ENCODE measurements around the gene SNHG17. TPM values are rescaled to one million over a fixed set of nuclear protein-coding genes. Genes with fewer than 3 reads are reported as not detected.
"Not testable (repeated sequence)": the region's sequence is repeated elsewhere in the genome, so short reads cannot be mapped to it uniquely, and the experiment has no call there.

The SNHG17 gene
- total RNA-seq, 1 donor from 2014 or later = 38.3 TPM

DNA sequence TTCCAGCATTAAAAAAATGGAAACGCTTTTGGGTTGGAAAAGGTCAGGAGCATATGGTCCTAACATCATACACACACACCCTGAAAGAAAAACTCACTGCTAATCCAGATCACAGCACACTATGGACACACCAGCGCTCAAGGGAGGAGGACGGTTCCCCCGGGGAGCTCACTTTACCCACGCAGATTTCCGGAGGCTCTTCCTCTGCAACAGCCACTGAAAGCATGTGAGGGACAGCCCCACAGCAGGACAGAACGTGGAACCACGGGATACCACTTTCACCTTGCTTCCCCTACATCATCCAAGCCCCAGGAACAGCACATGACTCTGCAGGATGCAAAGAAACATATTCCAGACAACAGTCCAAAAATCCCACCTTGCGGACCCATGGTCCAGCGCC is 13.2 kb downstream of the SNHG17 start:
- no peak for DNase-seq (ENCODE audit: extremely low read depth, low read depth, low spot score)

DNA sequence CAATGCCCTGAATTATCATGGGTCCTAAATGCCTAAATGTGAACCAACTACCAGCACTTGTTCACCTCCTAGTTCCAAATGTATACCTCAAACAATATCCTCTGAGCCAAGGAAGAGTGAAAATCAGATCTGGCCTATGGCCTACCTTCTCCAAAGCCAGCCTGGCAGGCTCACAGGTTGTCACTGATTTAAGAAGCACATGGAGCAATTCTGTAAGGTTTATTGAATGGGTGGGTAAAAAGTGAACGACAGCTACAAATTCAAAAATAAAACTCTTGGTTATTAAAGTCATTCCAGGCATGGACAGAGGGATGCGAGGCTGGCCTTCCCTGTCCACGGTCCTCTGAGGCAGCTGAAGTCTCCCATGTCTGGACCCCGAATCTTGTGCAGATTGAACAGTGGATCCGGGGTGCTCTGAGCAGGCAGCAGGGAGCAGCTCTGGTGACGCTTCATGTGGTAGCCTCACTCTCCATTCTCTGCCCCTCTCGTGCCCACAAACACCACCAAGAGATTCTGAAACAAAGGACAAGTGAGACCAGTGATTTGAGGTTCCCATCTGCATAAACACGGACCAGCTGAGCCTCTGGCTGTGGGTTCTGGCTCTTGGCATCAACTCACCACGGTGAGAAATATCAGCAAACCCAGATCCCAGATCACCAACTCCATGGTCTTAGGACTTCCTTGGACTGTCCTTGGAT is 14.6 kb downstream of the SNHG17 start:
- DNase-seq (ENCODE audit: extremely low read depth, low read depth, low spot score) = no peak

DNA sequence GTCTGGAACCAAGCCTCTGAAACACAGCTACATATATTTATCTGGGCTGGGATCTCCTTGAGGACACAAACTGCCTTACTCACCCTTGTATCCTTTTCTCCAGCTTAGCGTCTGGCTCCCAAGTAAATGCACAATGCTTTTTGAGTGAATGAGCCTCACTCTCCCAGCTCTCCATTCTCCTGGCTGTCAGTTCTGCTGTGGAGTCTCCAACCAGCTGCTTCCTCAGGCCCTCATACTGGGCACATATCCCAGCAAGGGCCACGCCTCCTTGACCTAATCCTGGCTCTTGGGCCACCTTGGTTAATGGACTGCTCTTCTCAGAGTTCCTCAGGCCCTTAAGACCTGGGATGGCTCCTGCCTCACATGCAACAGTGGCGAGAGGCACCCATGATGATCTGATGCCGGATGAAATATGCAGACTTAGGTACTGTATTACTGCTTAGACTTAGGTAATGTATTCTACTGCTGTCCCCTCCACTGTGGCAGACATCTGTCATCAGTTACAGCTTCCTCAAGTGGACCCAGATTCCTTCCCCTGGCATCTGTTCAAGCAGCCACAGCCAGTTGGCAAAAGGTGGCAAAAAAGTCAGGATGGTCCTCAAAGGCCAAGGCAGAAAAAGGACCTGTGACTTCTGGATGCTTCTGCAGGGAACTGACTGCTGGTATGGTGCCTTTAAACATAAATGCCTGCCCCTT is 16.5 kb downstream of the SNHG17 start:
- DNase-seq (ENCODE audit: extremely low read depth, low read depth, low spot score) = no peak

DNA sequence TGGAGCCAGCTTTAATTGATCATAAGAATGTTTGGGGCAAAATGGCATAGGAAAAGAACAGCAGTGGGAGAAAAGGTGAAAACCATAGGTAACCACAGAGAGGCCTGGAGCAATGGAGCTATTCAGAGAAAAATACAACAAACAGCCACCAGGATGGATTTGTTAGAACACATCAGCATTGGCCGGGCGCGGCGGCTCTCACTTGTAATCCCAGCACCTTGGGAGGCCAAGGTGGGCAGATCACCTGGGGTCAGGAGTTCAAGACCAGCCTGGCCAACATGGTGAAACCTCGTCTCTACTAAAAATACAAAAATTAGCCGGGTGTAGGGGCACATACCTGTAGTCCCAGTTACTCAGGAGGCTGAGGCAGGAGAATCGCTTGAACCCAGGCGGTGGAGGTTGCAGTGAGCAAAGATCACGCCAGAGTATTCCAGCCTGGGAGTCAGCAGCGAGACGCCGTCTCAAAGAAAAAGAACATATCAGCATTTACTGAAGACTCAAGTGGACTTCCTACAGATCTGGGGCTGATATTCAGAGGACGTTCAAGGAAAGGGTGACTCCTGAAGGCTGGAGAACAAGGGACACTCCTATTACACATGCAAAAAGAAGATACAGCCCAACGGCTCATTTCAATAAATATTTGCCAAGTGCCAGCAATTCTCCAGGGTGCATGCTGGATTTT is 20.2 kb downstream of the SNHG17 start:
- DNase-seq (ENCODE audit: extremely low read depth, low read depth, low spot score) = no peak

DNA sequence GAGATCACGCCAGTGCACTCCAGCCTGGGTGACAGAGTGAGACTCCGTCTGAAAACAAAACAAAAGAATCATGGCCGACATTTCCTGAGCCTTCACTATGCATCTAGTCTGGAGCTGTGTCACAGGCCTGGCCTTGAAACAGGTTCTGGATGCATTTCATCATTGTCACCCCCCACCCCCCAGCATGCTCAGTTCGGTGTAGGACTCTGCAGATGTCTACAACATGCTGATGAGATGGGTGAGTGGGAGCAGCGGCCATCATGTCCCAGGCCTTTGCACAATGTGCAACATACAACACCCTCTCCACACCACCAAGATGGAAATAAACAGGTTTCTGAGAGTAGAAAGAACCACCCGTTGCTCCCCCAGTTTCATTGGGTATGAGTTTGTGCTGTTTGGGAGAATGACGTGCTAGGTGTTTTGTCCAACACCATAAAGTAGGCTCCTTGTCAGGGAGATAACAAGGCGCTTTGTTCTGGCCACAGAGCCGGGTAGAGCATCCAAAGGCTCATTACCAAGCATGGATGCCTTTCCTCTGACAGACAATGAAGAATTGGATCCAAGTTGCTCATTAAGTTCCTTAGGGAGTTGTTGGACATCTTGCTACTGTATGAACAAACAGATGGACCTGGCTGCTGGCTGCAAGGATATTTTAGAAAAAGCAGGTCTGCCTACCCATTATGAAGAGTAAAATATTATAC is 22.1 kb downstream of the SNHG17 start:
- no peak for DNase-seq (ENCODE audit: extremely low read depth, low read depth, low spot score)

DNA sequence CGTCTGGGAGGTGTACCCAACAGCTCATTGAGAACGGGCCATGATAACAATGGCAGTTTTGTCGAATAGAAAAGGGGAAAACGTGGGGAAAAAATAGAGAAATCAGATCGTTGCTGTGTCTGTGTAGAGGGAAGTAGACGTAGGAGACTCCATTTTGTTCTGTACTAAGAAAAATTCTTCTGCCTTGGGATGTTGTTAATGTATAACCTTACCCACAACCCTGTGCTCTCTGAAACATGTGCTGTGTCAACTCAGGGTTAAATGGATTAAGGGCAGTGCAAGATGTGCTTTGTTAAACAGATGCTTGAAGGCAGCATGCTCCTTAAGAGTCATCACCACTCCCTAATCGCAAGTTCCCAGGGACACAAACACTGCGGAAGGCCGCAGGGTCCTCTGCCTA is 27.3 kb downstream of the SNHG17 start:
- DNase-seq (ENCODE audit: extremely low read depth, low read depth, low spot score) = not testable (repeated sequence)

DNA sequence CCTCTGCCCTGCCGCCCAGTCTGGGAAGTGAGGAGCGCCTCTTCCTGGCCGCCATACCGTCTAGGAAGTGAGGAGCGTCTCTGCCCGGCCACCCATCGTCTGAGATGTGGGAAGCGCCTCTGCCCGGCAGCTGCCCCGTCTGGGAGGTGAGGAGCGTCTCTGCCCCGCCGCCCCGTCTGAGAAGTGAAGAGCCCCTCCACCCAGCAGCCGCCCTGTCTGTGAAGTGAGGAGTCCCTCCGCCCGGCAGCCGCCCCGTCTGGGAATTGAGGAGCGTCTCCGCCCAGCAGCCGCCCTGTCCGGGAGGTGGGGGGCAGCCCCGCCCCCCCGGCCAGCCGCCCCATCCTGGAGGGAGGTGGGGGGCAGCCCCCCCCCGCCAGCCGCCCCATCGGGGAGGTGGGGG is 27.8 kb downstream of the SNHG17 start:
- DNase-seq (ENCODE audit: extremely low read depth, low read depth, low spot score) = no peak

DNA sequence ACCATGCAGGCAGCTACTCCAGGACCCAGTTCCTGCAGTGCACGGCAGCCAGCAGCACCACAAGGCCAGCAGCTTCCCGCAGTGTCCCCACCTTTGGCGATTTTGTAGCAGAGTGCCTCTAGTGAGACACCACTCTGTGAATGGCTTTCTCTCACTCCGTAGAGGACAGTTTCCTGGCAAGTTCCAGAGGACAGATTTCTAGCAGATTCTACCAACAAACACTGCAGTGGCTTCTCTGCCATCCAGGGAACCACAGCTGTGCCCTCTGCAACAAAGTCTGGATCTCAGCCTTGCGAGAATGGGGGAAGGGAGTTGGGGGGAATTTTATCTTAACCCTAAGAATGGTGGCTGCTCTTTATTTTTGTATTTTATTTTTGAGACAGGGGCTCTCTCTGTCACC is 28.7 kb downstream of the SNHG17 start:
- DNase-seq (ENCODE audit: extremely low read depth, low read depth, low spot score) = no peak

DNA sequence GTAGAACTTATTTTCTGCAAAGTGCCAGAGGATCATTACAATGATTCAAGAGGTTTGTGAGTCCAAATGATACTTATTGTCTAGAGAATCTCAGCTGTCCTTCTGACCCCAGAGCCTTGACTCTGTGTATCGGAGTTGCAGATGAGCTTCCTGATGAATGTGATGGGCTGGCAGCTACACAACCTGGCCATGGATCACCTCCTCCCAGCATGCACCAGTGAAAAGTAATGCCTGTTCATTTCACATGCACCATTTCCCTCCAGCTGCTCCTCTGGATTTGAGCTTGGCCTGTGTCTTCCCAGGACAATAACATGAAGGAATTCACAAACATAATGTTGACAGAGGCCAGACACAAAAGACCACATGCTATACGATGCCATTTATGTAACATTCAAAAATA is 30.0 kb downstream of the SNHG17 start:
- no peak for DNase-seq (ENCODE audit: extremely low read depth, low read depth, low spot score)

DNA sequence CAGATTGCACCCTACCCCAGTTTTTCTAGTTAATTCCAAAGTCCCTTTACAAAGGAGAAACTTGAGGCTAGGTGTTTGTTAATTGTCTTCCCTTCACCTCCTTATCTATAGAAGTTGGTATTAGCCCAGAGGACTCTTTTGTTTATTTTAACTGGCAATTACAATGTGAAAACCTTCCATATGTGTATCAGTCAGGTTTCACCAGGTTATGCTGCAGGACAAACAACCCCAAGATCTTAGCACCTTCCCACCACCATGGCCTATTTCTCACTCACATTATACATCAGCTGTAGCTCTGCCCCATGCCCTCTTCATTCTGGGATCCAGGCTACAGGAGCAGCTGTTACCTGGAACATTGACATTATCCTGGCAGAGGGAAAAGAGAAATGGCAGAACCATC is 31.1 kb downstream of the SNHG17 start:
- no peak for DNase-seq (ENCODE audit: extremely low read depth, low read depth, low spot score)

DNA sequence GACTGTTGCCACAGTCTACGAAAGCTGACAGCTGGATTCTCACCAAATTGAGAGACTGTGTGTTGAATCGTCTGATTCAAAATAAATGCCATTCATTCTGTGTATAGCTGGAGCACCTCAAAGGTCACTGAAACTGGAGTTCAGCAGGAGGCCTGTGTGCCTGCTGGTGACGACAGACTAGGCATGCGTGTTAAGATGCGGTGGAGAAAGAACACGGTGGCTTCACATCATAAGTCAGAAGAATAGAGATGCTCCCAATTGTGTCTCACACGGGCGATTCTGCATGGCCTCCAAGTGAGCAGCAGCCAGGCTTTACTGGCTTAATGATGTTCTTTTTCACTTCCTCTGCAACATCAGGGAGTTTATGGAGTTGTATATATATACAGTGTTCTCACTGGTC is 32.3 kb downstream of the SNHG17 start:
- no peak for DNase-seq (ENCODE audit: extremely low read depth, low read depth, low spot score)

DNA sequence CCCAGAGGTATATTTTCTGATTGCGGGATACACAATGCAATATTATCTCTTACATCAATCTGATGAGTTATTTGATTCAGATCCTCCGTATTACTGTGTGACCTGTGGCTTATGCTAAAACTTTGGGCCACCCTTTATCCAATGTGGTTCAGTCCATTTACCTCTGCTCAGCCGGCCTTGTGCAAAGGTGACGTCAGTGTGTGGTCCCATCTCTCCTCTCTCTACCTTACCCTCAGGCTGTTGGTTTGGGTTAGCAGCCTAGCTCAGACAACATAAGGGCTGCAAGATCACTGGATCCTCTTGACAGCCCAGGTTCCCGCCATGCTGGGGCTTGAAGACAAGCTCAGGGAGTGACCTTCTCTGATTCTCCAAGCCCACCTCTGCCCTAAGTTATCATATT is 33.0 kb downstream of the SNHG17 start:
- no peak for DNase-seq (ENCODE audit: extremely low read depth, low read depth, low spot score)

DNA sequence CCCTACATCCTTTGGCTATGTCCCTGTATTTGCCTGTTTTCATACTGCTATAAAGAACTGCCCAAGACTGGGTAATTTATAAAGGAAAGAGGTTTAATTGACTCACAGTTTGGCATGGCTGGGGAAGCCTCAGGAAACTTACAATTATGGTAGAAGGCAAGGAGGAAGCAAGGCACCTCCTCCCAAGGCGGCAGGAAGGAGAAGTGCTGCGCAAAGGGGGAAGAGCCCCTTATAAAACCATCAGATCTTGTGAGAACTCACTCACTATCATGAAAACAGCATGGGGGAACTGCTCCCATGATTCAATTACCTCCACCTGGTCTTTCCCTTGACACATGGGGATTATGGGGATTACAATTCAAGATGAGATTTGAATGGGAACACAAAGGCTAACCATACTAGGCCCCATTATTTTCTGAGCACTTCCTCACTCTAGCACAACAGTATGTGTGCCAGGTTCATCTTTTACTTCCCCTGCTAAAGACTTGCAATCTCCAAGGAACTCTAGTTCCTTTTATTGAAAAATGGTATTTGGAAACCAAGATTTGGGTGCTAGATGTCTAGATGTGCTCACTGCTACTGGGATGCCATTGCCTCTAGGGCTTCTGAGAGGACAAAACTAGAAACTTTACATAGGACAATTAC is 39.3 kb downstream of the SNHG17 start:
- DNase-seq (ENCODE audit: extremely low read depth, low read depth, low spot score) = not testable (repeated sequence)

DNA sequence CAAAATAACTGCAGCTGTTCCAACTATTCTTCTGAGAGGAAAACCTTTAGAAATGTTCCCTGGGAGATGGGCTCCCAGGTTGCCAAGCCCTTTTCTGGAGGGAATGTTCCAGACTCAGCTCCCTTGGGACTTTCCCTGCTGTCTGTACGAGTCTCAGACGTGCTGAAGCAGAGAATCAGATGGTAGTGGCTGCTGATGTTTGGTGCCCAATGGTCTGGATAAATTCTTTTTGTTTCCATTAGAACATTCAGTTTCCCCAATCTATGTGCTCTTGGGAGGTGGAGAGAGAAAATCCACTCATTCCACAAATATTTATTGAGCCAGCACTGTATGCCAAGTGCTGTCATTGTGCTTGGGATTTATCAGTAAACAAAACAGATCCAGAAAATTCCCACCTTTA is 40.0 kb downstream of the SNHG17 start:
- DNase-seq (ENCODE audit: extremely low read depth, low read depth, low spot score) = no peak

DNA sequence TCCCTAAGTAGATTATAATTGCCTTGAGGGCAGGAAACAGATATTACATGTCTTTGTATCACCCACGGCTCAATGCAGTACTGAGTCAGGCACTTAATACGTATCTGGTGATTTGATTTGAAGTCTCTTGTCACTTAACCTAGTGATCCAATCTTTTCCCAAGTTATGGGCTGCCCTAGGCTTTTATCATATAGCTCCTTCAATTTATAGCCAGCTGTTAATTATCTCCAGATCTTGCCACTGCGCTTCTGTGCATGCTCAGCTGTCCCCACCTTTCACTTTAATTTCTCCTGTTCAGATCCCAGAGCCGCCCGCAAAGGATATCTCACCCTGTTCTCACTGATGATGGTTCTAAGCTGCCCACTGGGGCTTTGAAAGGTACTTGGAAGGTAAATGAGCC is 41.9 kb downstream of the SNHG17 start:
- DNase-seq (ENCODE audit: extremely low read depth, low read depth, low spot score) = no peak

DNA sequence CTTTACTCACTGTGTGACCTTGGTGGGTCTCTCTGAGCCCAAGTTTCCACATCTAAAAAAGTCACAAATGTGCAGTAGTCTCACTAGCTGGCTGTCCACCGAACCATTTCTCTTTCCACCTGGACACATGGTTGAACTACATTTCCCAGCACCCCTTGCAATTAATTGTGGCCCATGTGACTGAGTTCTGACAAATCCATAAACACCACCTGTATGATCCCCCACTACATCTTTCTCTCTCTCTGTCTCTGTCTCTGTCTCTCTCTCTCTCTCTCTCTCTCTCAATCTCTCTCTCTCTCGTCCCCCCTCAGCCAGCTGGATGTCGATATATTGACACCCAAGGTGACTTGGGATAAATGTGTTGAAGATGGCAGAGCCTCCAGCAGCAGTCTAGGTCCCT is 42.8 kb downstream of the SNHG17 start:
- no peak for DNase-seq (ENCODE audit: extremely low read depth, low read depth, low spot score)

DNA sequence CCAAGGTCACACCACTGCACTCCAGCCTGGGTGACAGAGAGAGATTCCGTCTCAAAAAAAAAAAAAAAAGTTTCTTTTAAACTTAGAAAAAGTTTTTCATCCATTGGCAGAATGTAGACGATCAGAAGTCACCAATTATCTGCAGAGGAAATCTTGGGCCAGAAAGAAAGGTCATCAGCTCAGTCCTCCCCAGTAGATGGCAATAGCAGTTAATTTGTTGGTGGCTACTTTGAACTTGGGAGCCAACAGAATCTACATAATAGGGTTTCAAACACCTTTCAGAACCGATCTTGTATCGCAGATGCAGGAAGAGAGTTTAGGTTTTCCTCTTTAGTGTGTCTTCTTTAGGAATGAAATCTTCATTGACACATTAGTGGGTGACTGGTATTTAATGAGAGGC is 47.2 kb downstream of the SNHG17 start:
- DNase-seq (ENCODE audit: extremely low read depth, low read depth, low spot score) = no peak

DNA sequence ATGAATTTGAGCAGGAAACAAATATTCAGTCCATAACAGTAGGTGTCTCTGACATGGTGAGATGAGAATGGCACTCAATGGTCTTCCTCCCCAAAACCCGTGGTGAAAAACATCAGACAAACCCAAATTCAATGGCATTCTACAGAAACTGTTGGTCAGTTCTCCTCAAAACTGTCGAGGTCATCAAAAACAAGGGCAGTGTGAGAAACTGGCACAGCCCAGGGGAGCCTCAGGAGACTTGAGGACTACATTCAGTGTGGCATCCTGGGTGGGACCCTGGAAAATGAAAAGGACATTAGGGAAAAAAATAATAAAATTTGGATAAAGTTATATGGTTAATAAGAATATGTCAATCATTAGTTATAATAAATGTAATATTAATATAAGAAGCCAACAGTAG is 48.3 kb downstream of the SNHG17 start:
- no peak for DNase-seq (ENCODE audit: extremely low read depth, low read depth, low spot score)

DNA sequence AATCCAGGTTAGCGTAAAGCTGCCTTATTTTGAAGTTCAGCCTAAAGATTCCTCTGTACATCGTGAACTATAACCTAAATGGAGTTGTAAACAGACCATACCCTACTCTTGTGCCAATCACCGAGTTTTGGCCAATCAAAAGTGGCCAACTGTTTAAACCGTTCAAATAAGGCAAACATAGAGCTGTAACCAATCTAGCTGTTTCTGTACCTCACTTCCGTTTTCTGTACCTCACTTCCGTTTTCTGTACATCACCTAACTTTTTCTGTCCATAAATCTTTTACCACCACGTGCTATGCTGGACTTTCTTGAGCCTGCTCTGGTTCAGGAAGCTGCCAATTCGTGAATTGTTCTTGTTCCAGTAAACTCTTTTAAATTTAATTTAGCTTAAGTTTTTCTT is 49.1 kb downstream of the SNHG17 start:
- no peak for DNase-seq (ENCODE audit: extremely low read depth, low read depth, low spot score)

DNA sequence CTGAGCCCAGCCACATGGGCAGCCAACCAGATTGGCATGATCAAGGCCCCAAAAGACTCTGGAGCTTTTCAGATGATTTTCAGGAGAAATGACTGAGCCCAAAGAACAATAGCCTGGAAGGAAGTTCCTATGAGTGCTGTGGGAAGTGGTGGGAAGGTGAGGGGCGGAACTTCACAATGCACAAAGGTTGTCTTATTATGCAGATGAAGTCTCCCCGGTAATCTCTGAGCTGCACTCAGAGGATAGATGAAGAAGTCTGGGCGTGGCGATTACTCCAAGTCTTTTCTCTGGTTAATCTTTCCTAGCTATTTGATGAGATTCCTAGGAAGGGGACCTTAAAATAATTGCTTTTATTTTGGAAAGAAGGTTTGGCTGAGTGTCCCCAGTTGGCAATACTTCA is 52.0 kb downstream of the SNHG17 start:
- no peak for DNase-seq (ENCODE audit: extremely low read depth, low read depth, low spot score)

DNA sequence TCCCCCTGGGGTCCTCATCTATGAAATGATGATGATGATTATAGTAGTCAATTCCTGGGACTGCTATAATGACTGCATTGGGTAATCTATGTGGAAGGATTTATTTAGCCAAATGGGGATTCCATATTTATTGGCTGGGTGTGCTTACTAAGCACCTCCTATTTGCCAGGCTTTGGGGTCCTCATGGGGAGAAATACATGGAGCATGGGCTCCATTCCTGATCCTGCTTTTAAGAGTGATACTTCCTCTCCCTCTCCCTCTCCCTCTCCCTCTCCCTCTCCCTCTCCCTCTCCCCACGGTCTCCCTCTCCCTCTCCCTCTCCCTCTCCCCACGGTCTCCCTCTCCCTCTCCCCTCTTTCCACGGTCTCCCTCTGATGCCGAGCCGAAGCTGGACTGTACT is 57.3 kb downstream of the SNHG17 start:
- not testable (repeated sequence) for DNase-seq (ENCODE audit: extremely low read depth, low read depth, low spot score)
